Neutrophil (primary cell): ENCODE results near the gene SYT5.

Experiments used
- H3K27ac ChIP-seq: fragments of 200-600 bp; sonication (generic); 2 replicates; pipeline ENCODE4 v1.5.1; 2016; ENCODE audit warnings: mild to moderate bottlenecking, moderate library complexity
- H3K27me3 ChIP-seq: fragments of 200-600 bp; sonication (generic); 2 replicates; pipeline ENCODE4 v1.6.0; 2016; ENCODE audit warnings: mild to moderate bottlenecking
- H3K36me3 ChIP-seq: fragments of 200-600 bp; sonication (generic); 2 replicates; pipeline ENCODE4 v1.5.1; 2017
- H3K4me1 ChIP-seq, 2 experiments: fragments of 200-600 bp in 1 of 2; sonication (generic) in 1 of 2; 1 replicate in 1 of 2; 2 replicates in 1 of 2; pipeline versions ENCODE4 v1.5.1 to v1.6.1; 2013 to 2016; ENCODE audit warnings: low read depth in 1 of 2, low read length in 1 of 2, mild to moderate bottlenecking in 1 of 2, moderate library complexity in 1 of 2; ENCODE audit not compliant: control insufficient read depth in 1 of 2, insufficient read depth in 1 of 2
- H3K4me3 ChIP-seq, 2 experiments: fragments of 200-600 bp in 1 of 2; sonication (generic) in 1 of 2; 1 replicate in 1 of 2; 2 replicates in 1 of 2; pipeline ENCODE4 v1.5.1; 2013 to 2016; ENCODE audit warnings: low read depth in 1 of 2, low read length in 1 of 2, mild to moderate bottlenecking in 1 of 2, moderate library complexity in 1 of 2
- H3K9me3 ChIP-seq: fragments of 200-600 bp; sonication (generic); 2 replicates; pipeline ENCODE4 v1.5.1; 2016
- CTCF ChIP-seq: fragments of 200-600 bp; sonication (generic); IDR thresholded peaks from 2 replicates; pipeline ENCODE4 v1.5.1; 2016; ENCODE audit warnings: antibody characterized with exemption

Gene SYT5

GRCh38 chr19:55179606-55180484 is at the start of gene SYT5:
TSS of gene SYT5 (minus strand) at chr19:55180289. CDS start at chr19:55179041, 1,248 bp downstream.
- no peaks in the 10 kb centered on the region for H3K4me1 ChIP-seq
- H3K9me3 ChIP-seq: no peaks in the 10 kb centered on the region
- H3K27ac ChIP-seq: no peak within 1 kb of the TSS
- H3K27me3 ChIP-seq: peaks cover 88% of the 10 kb centered on the region
- no peaks in the 10 kb centered on the region for H3K36me3 ChIP-seq
- TF ChIP-seq CTCF: no peak
- H3K4me3 ChIP-seq: no peak within 1 kb of the TSS

- TF ChIP-seq CTCF: no peak
- H3K27ac ChIP-seq: no peak overlapping the region
- H3K4me3 ChIP-seq: no peak overlapping the region
- peaks cover 0 to 5% of the 10 kb centered on the region in 2 experiments for H3K4me1 ChIP-seq
- H3K9me3 ChIP-seq: no peaks in the 10 kb centered on the region
- H3K36me3 ChIP-seq: peaks cover 96% of the 10 kb centered on the region
- no peaks in the 10 kb centered on the region for H3K27me3 ChIP-seq
Measured at GRCh38 chr19:55229789-55230182, 49.7 kb upstream of the SYT5 start.

- no peak for TF ChIP-seq CTCF
- peaks cover 0 to 5% of the 10 kb centered on the region in 2 experiments for H3K4me1 ChIP-seq
- H3K27me3 ChIP-seq: no peaks in the 10 kb centered on the region
- no peak overlapping the region for H3K27ac ChIP-seq
- no peak overlapping the region for H3K4me3 ChIP-seq
- H3K36me3 ChIP-seq: peaks cover 95% of the 10 kb centered on the region
- H3K9me3 ChIP-seq: no peaks in the 10 kb centered on the region
Measured at GRCh38 chr19:55229145-55229788, 49.2 kb upstream of the SYT5 start.

- H3K4me3 ChIP-seq: no peak within 1 kb of the TSS
- TF ChIP-seq CTCF: no peak
- H3K9me3 ChIP-seq: no peaks in the 10 kb centered on the region
- no peaks in the 10 kb centered on the region for H3K27me3 ChIP-seq
- H3K4me1 ChIP-seq: peaks cover 0 to 5% of the 10 kb centered on the region in 2 experiments
- peaks cover 95% of the 10 kb centered on the region for H3K36me3 ChIP-seq
- no peak within 1 kb of the TSS for H3K27ac ChIP-seq
Measured at GRCh38 chr19:55228403-55229031, 48.4 kb upstream of the SYT5 start, which contains the start of gene TMEM86B. TSS of gene TMEM86B (minus strand) at chr19:55228763. CDS start at chr19:55228741, 22 bp downstream.

- Histone ChIP-seq H3K4me1 (peaks cover 0 to 5% of the 10 kb centered on the region in 2 experiments), H3K36me3 (peaks cover 95% of the 10 kb centered on the region), H3K4me3 (no peak overlapping the region), H3K27ac (no peak overlapping the region), H3K27me3 (no peaks in the 10 kb centered on the region), H3K9me3 (no peaks in the 10 kb centered on the region)
- TF ChIP-seq CTCF: no peak
Measured at GRCh38 chr19:55228015-55228391, 47.9 kb upstream of the SYT5 start.
